ENCODE measurements around the gene CHFR.

GRCh38 chr12:132873724-132874123 lies 13.7 kb downstream of the CHFR start:
- TF ChIP-seq CTCF (IDR thresholded peaks at IDR 0.05; ENCODE audit: borderline replicate concordance, extremely low read depth, low read length, poor library complexity, severe bottlenecking) = no peak
- no peak for TF ChIP-seq EZH2 (IDR thresholded peaks at IDR 0.05; ENCODE audit: borderline replicate concordance, low read depth, low read length, severe bottlenecking)

Measured in DND-41 (cell line).